Colon (tissue), 2 donors: ENCODE results near the gene NUMA1.
A peak's percentile ranks its signal among the peaks of the same experiment; 100 is the strongest.

Source experiments
- FAIRE-seq: peaks from 2 replicates; lab custom pipeline; 2012; peaks lifted over from hg19 to GRCh38; lab: Jason Lieb, UNC
- donor health status: control.
- donor health status: control.

Gene NUMA1

GRCh38 chr11:72080326-72081183 is at the start of gene NUMA1, which contains the start of gene LRRC51:
NUMA1 (minus strand) TSS chr11:72080542; CDS start chr11:72035943, 44,599 bp downstream.
LRRC51 (plus strand) TSS chr11:72080850; CDS start chr11:72089084, 8,234 bp downstream.
- FAIRE-seq: peak; percentile 76

GRCh38 chr11:72129381-72129780 is 49.0 kb upstream of the NUMA1 start:
- FAIRE-seq: no peak

- FAIRE-seq: no peak
These were observed 47.6 kb upstream of the NUMA1 start for GRCh38 chr11:72127923-72128322.

GRCh38 chr11:72125956-72126355 is 45.6 kb upstream of the NUMA1 start:
- FAIRE-seq: no peak

GRCh38 chr11:72124046-72124445 is 43.7 kb upstream of the NUMA1 start:
- FAIRE-seq: no peak

GRCh38 chr11:72123117-72123653 is 42.8 kb upstream of the NUMA1 start:
- FAIRE-seq: no peak

GRCh38 chr11:72122607-72123006 is 42.3 kb upstream of the NUMA1 start:
- FAIRE-seq: no peak

GRCh38 chr11:72120930-72121329 is 40.6 kb upstream of the NUMA1 start:
- no peak for FAIRE-seq

GRCh38 chr11:72119198-72119597 is 38.9 kb upstream of the NUMA1 start:
- no peak for FAIRE-seq

GRCh38 chr11:72116019-72116755 is 35.8 kb upstream of the NUMA1 start:
- no peak for FAIRE-seq

- no peak for FAIRE-seq
These were observed 34.2 kb upstream of the NUMA1 start for GRCh38 chr11:72114570-72114969.

- FAIRE-seq: no peak
These were observed 32.9 kb upstream of the NUMA1 start for GRCh38 chr11:72112978-72113808.

- peak; percentile 61 for FAIRE-seq
These were observed 32.0 kb upstream of the NUMA1 start, which contains the start of gene ANAPC15 for GRCh38 chr11:72112143-72112977. ANAPC15 (minus strand) TSS chr11:72112695; CDS start chr11:72111276, 1,419 bp downstream.

- FAIRE-seq: no peak
These were observed 31.2 kb upstream of the NUMA1 start for GRCh38 chr11:72111300-72112142.

GRCh38 chr11:72105888-72106287 is 25.5 kb upstream of the NUMA1 start, which contains the start of gene TOMT:
TOMT (plus strand) TSS chr11:72105924; CDS start chr11:72105952, 28 bp downstream.
- no peak for FAIRE-seq

- no peak for FAIRE-seq
These were observed 23.4 kb upstream of the NUMA1 start for GRCh38 chr11:72103754-72104167.

- FAIRE-seq: no peak
These were observed 22.8 kb upstream of the NUMA1 start, which contains the start of gene LAMTOR1 for GRCh38 chr11:72102946-72103753. LAMTOR1 (minus strand) TSS chr11:72103297; CDS start chr11:72103224, 73 bp downstream.

- FAIRE-seq: no peak
These were observed 22.2 kb upstream of the NUMA1 start for GRCh38 chr11:72102631-72102945.

- FAIRE-seq: no peak
These were observed 21.8 kb upstream of the NUMA1 start for GRCh38 chr11:72102162-72102561.
